K562 (cell line): ENCODE data around the gene PRDX2. TPM values are rescaled to one million over a fixed set of nuclear protein-coding genes. Genes with fewer than 3 reads are reported as not detected.

Experiments used
- ATF7 ChIP-seq: fragments of 450-650 bp; IDR thresholded peaks from 2 replicates; pipeline ENCODE4 v1.7.1; 2014; ENCODE audit warnings: mild to moderate bottlenecking, moderate library complexity
- BRD4 ChIP-seq: fragments of 200-600 bp; sonication (generic); IDR thresholded peaks from 2 replicates; pipeline ENCODE4 v1.6.1; 2017; ENCODE audit warnings: inconsistent platforms
- CBFA2T3 ChIP-seq: fragments of 450-650 bp; IDR thresholded peaks from 2 replicates; pipeline ENCODE4 v1.6.1; 2017
- DPF2 ChIP-seq: fragments of 450-650 bp; IDR thresholded peaks from 2 replicates; pipeline ENCODE4 v1.6.1; 2016
- ESRRA ChIP-seq: fragments of 450-650 bp; IDR thresholded peaks from 2 replicates; pipeline ENCODE4 v1.6.1; 2014; ENCODE audit warnings: low read depth, mild to moderate bottlenecking, moderate library complexity, borderline replicate concordance
- HNRNPK ChIP-seq: fragments of 200-400 bp; formaldehyde crosslinking; IDR thresholded peaks from one replicate; pipeline ENCODE4 v1.6.1; 2018; ENCODE audit warnings: mild to moderate bottlenecking, low read depth, low read length; ENCODE audit not compliant: poor library complexity, severe bottlenecking
- HNRNPL ChIP-seq: fragments of 200-400 bp; formaldehyde crosslinking; IDR thresholded peaks from 2 replicates; pipeline ENCODE4 v1.6.1; 2017; ENCODE audit warnings: low read depth, mild to moderate bottlenecking, low read length
- KLF6 ChIP-seq: fragments of 250-450 bp; sonication (Bioruptor Pico); IDR thresholded peaks from 2 replicates; pipeline ENCODE4 v1.4.0; 2020; ENCODE audit warnings: mild to moderate bottlenecking, moderate library complexity, borderline replicate concordance
- SAP30 ChIP-seq: fragments of 200-600 bp; sonication (generic); IDR thresholded peaks from 2 replicates; pipeline ENCODE4 v1.6.1; 2012; ENCODE audit warnings: borderline replicate concordance, low read depth, mild to moderate bottlenecking, moderate library complexity, low read length, control low read depth, inconsistent platforms; ENCODE audit not compliant: insufficient read depth, poor library complexity, severe bottlenecking
- SOX6 ChIP-seq: fragments of 450-650 bp; IDR thresholded peaks from 2 replicates; pipeline ENCODE4 v1.6.1; 2014; ENCODE audit warnings: mild to moderate bottlenecking
- SRSF1 ChIP-seq: fragments of 200-400 bp; formaldehyde crosslinking; IDR thresholded peaks from 2 replicates; pipeline ENCODE4 v1.6.1; 2017; ENCODE audit warnings: mild to moderate bottlenecking, low read depth, low read length, moderate library complexity
- SRSF7 ChIP-seq: fragments of 200-400 bp; formaldehyde crosslinking; optimal IDR thresholded peaks from 2 replicates; pipeline ENCODE3; 2017; ENCODE audit warnings: mild to moderate bottlenecking, low read depth, low read length
- TFE3 ChIP-seq: fragments of 450-650 bp; formaldehyde crosslinking; IDR thresholded peaks from 2 replicates; pipeline ENCODE4 v1.4.0; 2020; ENCODE audit warnings: mild to moderate bottlenecking, mixed read lengths
- TSC22D4 ChIP-seq: fragments of 450-650 bp; IDR thresholded peaks from 2 replicates; pipeline ENCODE4 v1.6.1; 2016; ENCODE audit warnings: missing genetic modification characterization, missing biosample characterization, control low read depth
- ZKSCAN8 ChIP-seq: fragments of 200-800 bp; sonication (Bioruptor generic); IDR thresholded peaks from 2 replicates; pipeline ENCODE4 v1.6.1; 2016; ENCODE audit warnings: missing genetic modification characterization, missing compliant biosample characterization
- ZNF431 ChIP-seq: sonication (generic); formaldehyde crosslinking; IDR thresholded peaks from 2 replicates; pipeline ENCODE4 v1.8.0; 2022; ENCODE audit warnings: mild to moderate bottlenecking, missing genetic modification reagents
- ZNF561 ChIP-seq: fragments of 450-650 bp; formaldehyde crosslinking; conservative IDR thresholded peaks from 2 replicates; pipeline ENCODE4 v1.4.0; 2020; ENCODE audit warnings: mild to moderate bottlenecking, moderate library complexity
- ZNF707 ChIP-seq: fragments of 250-450 bp; sonication (Bioruptor Pico); conservative IDR thresholded peaks from 2 replicates; pipeline ENCODE4 v1.8.0; 2022; ENCODE audit warnings: inconsistent platforms, mild to moderate bottlenecking, moderate library complexity
- ZNF717 ChIP-seq: fragments of 250-450 bp; sonication (Bioruptor Pico); IDR thresholded peaks from 2 replicates; pipeline ENCODE4 v1.5.0; 2021
- ZNF764 ChIP-seq: fragments of 250-450 bp; sonication (Bioruptor Pico); IDR thresholded peaks from 2 replicates; pipeline ENCODE4 v1.4.0; 2020; ENCODE audit warnings: low read depth, mild to moderate bottlenecking, moderate library complexity
- ZNF79 ChIP-seq: fragments of 250-450 bp; sonication (Bioruptor Pico); IDR thresholded peaks from 2 replicates; pipeline ENCODE4 v1.4.0; 2020; ENCODE audit warnings: low read depth, mild to moderate bottlenecking, moderate library complexity
- polyA plus RNA-seq, 8 experiments: library from polyadenylated mRNA; depleted of rRNA in 4 of 8; stranded (reverse) in 5 of 8; unstranded in 3 of 8; fragments of >200 nt; fragmentation: Nextera tagmentation in 2 of 8; fragmentation: Illumina TruSeq in 1 of 8; extraction: Ambion mirVana in 2 of 8; extraction: Trizol in 1 of 8; gene quantifications; 2 replicates each; pipeline versions ENCODE4 v1.2.1 to v1.2.3, GENCODE V29; 2011 to 2014; ENCODE audit warnings: inconsistent platforms in 1 of 8, missing spikeins in 1 of 8
- total RNA-seq, 7 experiments: library from RNA; depleted of rRNA in 6 of 7; stranded (reverse); fragments of >200 nt in 6 of 7; fragmentation: Illumina TruSeq in 2 of 7; extraction: Trizol in 2 of 7; gene quantifications; 2 replicates each; pipeline versions ENCODE4 v1.2.1 to v1.2.3, GENCODE V29; 2011 to 2021; ENCODE audit warnings: low replicate concordance in 1 of 7
- TF ChIP-seq, protein P1 (sequence below): fragments of 450-650 bp; IDR thresholded peaks from 2 replicates; pipeline ENCODE4 v1.6.1; 2016; ENCODE audit warnings: low read depth

The PRDX2 gene
- total and polyA plus RNA-seq, 9 of the 15 experiments (the other 6 are each of a cell fraction or from before 2014, with no cell fraction given) = 206 to 1,183 (median 415) TPM

DNA sequence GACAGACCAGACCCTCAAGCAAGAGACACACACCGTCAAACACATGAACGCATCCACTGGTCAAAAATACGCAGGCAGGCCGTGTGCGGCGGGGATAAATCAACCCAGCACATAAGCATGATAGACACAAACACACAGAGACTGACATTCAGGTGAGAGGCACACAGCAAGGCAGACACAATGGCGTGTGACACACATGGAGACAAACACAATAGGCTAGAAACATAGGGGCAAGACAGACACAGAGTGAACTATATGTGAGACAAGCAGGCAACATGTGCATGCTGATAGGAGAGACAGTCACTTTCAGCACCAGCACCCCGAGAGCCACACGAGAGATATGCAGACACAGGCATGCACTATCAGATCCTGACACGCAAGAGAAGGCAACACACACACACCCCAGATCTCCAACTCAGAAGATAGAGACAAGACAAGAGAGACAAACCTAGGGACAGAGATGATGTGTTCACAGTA lies 17.2 kb downstream of the PRDX2 start (continued):
- TF ChIP-seq ZNF79 (CRISPR knock-in tag) (no peak), CBFA2T3 (peak; percentile 98), ZNF561 (CRISPR knock-in tag) (no peak), ZNF431 (CRISPR knock-in tag) (no peak), SAP30 (peak; percentile 31), ATF7 (peak; percentile 77), HNRNPL (no peak), HNRNPK (no peak), ESRRA (no peak), TFE3 (CRISPR knock-in tag) (no peak), BRD4 (no peak), DPF2 (peak; percentile 97), SRSF7 (no peak), ZKSCAN8 (CRISPR knock-in tag) (no peak), KLF6 (CRISPR knock-in tag) (peak; percentile 7; the same call in 1 of the 2 replicates), ZNF707 (no peak), SRSF1 (no peak), ZNF764 (no peak), TSC22D4 (no peak), SOX6 (peak; percentile 96), ZNF717 (CRISPR knock-in tag) (no peak)
- TF ChIP-seq, protein P1, sequence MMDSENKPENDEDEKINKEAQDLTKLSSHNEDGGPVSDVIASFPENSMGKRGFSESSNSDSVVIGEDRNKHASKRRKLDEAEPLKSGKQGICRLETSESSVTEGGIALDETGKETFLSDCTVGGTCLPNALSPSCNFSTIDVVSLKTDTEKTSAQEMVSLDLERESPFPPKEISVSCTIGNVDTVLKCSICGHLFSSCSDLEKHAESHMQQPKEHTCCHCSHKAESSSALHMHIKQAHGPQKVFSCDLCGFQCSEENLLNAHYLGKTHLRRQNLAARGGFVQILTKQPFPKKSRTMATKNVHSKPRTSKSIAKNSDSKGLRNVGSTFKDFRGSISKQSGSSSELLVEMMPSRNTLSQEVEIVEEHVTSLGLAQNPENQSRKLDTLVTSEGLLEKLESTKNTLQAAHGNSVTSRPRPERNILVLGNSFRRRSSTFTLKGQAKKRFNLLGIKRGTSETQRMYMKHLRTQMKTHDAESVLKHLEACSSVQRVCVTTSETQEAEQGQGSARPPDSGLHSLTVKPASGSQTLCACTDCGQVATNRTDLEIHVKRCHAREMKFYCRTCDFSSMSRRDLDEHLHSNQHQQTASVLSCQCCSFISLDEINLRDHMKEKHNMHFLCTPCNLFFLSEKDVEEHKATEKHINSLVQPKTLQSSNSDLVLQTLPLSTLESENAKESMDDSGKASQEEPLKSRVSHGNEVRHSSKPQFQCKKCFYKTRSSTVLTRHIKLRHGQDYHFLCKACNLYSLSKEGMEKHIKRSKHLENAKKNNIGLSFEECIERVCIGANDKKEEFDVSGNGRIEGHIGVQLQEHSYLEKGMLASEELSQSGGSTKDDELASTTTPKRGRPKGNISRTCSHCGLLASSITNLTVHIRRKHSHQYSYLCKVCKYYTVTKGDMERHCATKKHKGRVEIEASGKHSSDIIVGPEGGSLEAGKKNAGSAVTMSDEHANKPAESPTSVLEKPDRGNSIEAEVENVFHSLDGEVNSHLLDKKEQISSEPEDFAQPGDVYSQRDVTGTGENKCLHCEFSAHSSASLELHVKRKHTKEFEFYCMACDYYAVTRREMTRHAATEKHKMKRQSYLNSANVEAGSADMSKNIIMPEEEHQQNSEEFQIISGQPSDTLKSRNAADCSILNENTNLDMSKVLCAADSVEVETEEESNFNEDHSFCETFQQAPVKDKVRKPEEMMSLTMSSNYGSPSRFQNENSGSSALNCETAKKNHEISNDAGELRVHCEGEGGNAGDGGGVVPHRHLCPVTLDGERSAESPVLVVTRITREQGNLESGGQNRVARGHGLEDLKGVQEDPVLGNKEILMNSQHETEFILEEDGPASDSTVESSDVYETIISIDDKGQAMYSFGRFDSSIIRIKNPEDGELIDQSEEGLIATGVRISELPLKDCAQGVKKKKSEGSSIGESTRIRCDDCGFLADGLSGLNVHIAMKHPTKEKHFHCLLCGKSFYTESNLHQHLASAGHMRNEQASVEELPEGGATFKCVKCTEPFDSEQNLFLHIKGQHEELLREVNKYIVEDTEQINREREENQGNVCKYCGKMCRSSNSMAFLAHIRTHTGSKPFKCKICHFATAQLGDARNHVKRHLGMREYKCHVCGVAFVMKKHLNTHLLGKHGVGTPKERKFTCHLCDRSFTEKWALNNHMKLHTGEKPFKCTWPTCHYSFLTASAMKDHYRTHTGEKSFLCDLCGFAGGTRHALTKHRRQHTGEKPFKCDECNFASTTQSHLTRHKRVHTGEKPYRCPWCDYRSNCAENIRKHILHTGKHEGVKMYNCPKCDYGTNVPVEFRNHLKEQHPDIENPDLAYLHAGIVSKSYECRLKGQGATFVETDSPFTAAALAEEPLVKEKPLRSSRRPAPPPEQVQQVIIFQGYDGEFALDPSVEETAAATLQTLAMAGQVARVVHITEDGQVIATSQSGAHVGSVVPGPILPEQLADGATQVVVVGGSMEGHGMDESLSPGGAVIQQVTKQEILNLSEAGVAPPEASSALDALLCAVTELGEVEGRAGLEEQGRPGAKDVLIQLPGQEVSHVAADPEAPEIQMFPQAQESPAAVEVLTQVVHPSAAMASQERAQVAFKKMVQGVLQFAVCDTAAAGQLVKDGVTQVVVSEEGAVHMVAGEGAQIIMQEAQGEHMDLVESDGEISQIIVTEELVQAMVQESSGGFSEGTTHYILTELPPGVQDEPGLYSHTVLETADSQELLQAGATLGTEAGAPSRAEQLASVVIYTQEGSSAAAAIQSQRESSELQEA = 0 out of 2 replicates have a peak, but pooled peaks have one; percentile 23
